ENCODE results near the gene NTRK2.

- no peak for TF ChIP-seq CTCF (IDR thresholded peaks at IDR 0.05; ENCODE audit: low read depth, low read length, poor library complexity, severe bottlenecking)
- TF ChIP-seq EZH2phosphoT487 (IDR thresholded peaks at IDR 0.05; ENCODE audit: borderline replicate concordance, low read length): no peak
These were observed 306.4 kb downstream of the NTRK2 start for GRCh38 chr9:84975926-84976325.
